Activated naive CD4-positive, alpha-beta T cell treated with anti-CD3 and anti-CD28 coated beads, Interleukin-2, amount 50 U/mL, for 16 hours (primary cell): ENCODE data around the gene SMAD5.

Experiments used
- DNase-seq: peaks from one replicate; pipeline ENCODE4 v3.0.0-alpha.2; 2020

Gene SMAD5

DNA sequence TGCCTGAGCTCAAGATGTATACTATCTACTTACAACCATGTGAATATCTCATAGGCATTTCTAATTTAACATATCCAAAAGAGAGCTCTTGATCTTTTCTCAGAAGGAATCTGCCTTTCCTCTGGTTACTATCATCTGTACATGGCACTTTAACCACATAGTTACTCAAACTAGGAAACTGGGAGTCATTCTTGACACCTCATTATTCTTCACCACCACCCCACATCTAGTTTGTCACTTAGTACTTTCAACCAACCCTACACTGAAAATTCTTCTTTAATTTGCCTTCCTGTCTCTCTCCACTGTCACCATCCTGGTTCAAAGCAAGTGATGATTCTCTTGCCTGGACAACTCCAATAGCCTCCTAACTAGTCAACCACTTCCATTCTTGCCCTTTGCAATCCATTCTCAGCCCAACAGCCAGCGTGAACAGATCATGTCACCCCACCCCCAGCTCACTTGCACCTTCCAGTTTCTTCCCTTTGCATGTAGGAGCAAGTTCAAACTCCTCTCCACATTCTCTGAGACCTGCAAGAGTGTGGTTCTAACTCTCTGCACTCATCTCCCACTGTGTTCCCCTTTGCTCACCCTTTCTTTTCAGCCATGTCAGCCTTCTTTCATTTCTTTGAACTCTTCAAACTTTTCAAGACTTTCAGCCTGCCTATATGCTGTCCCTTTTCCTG, 17.3 kb upstream of the SMAD5 start:
- DNase-seq: no peak

- DNase-seq: no peak
Measured at GRCh38 chr5:136120529-136120928, 12.1 kb upstream of the SMAD5 start.

DNA sequence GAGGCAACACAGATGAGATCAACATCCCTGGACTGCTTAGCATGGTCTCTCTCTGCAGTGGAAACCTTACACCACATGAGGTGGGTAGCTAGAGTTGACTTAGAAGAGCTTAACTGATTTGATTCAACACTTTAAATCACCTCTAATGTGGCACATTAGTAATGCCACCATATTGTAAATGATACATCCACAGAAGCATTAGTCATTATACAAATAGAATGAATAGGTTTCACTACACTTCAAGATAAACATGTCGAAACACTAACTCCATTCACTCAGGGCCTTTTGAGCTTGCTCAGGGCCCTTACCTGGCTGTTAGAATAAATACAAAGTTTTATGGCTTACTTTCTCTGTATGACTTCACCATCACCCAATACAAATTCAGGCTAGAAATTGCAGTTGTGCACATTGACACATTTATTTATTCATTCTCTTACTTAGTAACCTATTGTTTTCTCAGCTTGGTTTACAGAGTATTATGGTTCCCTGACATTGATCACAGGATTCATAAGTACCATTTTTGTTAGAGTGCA, 9.3 kb upstream of the SMAD5 start:
- no peak for DNase-seq

DNA sequence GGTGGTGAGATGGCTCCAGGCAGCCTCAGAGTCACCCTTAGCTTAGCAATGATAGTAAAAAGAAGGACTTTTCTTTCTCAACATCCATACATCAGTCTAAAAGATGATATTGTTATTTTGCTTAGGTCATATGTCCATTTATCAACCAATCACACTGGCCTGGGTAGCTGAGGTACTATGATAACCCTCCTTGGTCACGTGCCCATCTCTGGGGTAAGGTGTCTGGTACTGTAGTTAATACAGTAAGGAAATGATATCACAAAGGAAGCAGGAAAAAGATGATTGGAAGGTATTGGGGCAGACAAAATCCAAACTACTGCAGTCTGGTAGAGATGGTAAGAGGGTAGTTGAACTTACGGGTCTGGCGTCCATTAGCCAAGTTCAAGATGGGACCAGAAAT, 5.1 kb upstream of the SMAD5 start:
- no peak for DNase-seq

DNA sequence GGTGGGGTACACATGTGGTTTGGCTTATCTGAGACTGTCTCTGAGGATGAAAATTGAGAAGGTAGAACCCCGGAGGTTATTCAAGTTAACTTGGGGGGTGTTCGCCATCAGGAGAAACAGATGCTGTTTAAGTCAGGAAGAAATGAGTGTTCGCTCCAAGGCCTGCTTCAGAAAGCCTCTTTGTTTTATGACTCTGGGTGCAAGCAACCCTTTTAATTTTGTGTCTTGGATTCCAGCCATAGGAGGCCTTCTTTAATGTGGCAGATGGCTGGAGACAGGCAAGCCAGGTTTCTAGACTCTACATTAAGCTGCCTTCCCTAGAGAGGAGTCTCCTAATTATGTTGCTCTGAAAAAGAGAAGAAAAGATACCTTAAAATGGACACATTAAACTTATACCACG, 4.2 kb upstream of the SMAD5 start:
- DNase-seq: no peak

GRCh38 chr5:136129445-136129844, 3.2 kb upstream of the SMAD5 start:
- DNase-seq: no peak

DNA sequence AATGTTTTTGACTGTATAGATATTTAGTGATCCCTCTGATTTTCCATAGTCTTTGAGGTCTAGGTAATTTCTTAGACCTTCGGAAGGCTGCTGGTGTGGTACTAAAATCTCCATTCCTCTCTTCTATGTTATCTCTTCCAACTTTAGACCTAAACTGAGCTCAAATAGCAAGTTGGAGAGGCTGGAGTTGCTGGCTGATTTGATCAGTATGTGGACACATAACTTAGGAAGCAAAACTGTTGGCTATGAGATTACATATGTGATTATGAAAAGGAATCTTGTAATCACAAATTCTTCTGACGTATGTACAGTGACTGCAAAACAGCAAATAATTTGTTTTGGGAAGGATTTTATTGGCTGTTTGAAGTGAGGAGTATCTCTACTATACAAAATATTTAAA, 2.1 kb upstream of the SMAD5 start:
- DNase-seq: no peak

- DNase-seq: no peak
Measured at GRCh38 chr5:136132087-136132486, 558 bp upstream of the SMAD5 start.

DNA sequence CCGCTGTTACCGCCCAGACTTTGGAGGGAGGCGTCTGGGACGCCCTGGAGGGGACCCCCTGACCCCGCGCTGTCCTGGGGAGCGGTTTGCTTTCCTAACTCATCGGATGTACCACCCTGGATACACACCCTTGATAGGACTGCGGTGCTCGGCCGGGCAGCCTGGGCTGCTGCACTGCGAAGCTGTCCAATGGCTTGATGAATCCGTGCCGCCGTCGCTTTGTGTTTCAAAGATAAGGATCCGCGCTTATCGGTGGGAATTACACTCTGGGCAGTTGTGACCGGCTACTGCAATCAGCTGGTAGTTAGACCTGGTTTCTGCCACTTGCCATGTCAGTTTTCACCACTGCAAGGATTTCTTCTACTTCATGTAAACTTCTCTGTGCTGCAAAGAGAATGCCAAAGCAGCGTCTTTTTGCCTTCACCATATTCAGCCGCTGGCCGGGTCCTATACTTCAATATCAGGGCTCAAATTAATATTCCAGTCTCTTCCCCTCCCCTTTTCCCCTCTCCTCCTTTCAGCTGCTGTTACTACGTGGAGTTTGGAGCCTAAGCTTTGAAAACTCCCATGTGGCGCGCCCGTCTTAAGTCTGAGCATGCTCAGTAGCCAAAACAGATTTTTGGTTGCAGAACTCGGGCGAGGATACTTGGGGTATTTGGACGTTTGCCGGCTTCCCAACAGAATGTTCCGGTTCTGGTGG, 727 bp downstream of the SMAD5 start:
- DNase-seq: no peak

- DNase-seq: no peak
Measured at GRCh38 chr5:136133922-136134379, 1.3 kb downstream of the SMAD5 start.

DNA sequence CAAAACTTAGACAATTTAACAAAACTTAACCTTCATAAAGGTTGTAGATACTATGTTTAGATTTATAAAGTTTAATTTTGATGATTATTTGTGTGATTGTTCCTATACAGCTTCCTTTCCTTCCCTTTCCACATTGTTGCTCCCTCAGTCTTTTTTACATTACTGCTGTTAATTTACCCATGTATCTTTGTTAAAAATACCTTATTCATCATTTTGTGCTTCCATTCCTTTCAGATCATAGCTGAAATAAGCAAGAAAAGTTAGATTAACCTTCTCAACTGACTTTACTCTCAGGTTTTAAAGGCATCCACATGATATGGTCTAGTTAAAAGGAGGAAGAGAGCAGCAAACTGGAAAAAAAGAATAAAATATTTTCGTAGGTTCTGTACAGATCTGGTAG, 2.0 kb downstream of the SMAD5 start:
- no peak for DNase-seq

DNA sequence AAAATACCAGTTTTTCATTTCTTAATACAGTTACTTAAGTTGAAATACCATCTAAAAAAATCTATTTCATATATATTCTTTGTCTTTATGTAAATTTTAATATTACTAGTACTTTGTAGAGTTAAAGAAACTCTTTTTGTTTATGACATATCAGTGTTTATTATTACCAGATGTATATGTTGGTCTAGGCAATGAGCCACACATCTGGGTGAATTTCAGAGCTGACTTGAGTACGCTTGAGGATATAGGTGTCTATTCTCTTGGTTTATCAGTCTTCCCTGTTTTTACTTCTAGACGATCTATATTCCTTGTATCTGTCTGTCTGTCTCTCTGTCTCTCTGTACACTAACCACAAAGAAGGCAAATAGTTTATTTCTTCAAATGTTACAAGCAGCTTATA, 2.9 kb downstream of the SMAD5 start:
- DNase-seq: no peak

GRCh38 chr5:136137497-136138220, 5.0 kb downstream of the SMAD5 start:
- DNase-seq: no peak

- DNase-seq: no peak
Measured at GRCh38 chr5:136141561-136141960, 8.9 kb downstream of the SMAD5 start.

- no peak for DNase-seq
Measured at GRCh38 chr5:136143312-136143711, 10.7 kb downstream of the SMAD5 start.

- DNase-seq: no peak
Measured at GRCh38 chr5:136143763-136144162, 11.1 kb downstream of the SMAD5 start.

DNA sequence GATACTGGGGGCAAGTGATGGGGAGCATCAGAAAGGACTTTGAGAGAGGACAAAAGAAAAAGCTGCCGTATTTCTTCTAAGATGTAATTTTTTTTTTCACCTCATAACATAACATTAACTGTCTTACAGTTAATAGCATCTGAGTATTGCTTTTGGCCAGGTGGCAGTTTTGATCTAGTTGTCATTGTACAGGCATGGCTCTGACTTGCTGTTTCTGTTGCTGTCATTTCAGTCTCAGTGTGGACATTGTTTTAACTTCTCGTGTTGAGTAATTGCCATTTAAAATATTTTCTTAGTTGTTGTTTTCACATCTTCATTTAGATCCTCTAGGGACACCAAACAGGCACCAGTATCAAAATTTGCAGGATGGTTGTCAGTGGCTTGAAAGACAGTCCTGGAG, 12.4 kb downstream of the SMAD5 start:
- no peak for DNase-seq

DNA sequence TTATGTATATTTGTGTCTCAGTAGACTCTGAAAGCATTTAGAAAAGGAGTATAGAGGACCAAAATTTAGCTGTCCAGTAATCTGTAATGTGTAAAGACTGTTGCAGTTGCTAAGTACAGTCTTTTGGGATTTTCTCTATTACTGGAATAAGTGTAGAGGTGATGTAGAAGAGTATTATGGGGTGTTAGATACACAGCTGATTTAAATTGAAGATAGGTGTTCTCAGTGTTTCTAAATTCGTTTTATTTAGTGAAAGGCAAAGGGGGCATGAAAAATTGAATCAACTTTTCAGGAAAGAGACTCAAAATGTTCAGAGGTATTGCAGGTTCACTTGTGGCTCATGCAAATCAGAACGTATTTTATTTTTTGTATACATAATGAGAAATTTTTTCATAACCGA, 13.6 kb downstream of the SMAD5 start:
- no peak for DNase-seq

DNA sequence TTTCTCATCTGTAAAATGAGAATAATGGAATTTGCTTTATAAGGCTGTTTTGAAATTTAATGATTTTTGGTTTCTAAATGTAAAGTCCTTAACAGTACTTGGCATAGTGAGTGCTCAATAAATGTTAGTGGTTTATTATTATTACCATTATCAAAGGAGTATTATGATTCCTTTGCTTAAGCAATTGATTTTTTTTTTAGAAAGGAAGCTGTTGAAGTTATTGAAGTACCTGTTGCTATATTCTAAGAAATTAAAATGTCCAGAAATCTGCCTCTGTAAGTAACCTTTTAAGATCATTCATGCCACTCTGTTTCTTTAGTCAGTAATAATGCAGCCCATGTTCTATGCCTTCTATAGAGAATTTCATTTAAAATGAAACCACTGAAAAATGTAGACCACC, 15.0 kb downstream of the SMAD5 start:
- no peak for DNase-seq

DNA sequence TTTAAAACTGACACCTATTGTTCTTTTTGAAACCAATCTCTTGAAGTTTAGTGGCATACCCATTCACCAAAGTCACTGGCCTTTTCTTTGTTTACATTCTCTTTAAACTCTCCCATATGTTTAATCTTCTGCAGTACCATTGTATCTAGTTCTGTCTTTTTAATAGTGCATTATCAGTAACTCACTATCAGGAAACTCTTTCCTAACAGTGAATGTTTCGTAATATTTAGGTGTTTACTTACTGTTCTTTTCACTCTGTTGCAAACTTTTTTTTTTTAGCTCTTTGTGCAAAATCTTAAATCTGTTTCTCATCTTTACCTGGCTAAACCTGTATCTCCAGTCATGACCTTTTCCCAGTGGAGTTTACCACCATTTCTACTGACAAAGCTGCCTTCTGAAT, 17.2 kb downstream of the SMAD5 start:
- DNase-seq: no peak

- DNase-seq: no peak
Measured at GRCh38 chr5:136153581-136154236, 21.1 kb downstream of the SMAD5 start.

DNA sequence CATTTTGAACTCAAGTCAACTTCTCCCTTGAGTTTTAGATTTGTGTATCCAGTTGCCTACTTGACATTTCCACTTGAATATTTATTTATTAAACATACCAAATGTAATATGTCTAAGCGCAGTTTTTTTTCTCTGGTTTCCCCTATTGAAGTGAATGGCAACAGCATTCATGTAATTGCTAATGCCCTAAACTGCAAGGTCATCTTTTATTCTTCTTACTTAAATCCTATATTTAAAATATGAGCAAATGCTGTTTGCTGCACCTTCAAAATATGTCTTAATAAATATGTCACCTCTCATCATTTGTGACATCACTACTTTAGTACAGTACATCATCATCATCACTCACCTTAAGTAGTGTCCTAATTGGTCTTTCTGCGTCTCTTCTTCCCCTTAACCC, 22.4 kb downstream of the SMAD5 start:
- DNase-seq: no peak

DNA sequence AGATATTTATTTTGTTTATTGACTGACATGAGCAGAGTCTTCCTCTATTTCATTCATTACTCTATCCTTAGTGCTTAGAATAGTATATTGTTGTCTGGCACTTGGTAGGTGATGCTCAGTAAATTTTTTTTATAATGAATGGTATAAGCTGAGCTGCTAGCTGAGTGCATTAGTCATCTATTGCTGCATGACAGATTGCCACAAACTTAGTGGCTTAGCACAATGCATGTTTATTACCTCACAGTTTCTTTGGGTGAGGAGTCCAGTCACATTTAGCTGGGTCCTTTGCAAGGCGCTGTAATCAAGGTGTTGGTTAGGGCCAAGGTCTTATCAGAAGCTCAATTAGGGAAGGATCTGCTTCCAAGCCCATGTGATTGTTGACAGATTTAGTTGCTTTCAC, 23.1 kb downstream of the SMAD5 start:
- DNase-seq: no peak
